ENCODE measurements around the gene RAB1A. TPM values are rescaled to one million over a fixed set of nuclear protein-coding genes. Genes with fewer than 3 reads are reported as not detected.

RAB1A gene
- total and polyA plus RNA-seq, 2 of the 13 experiments (the other 11 are each of a cell fraction or from before 2014, with no cell fraction given), result 206 to 226 TPM

DNA sequence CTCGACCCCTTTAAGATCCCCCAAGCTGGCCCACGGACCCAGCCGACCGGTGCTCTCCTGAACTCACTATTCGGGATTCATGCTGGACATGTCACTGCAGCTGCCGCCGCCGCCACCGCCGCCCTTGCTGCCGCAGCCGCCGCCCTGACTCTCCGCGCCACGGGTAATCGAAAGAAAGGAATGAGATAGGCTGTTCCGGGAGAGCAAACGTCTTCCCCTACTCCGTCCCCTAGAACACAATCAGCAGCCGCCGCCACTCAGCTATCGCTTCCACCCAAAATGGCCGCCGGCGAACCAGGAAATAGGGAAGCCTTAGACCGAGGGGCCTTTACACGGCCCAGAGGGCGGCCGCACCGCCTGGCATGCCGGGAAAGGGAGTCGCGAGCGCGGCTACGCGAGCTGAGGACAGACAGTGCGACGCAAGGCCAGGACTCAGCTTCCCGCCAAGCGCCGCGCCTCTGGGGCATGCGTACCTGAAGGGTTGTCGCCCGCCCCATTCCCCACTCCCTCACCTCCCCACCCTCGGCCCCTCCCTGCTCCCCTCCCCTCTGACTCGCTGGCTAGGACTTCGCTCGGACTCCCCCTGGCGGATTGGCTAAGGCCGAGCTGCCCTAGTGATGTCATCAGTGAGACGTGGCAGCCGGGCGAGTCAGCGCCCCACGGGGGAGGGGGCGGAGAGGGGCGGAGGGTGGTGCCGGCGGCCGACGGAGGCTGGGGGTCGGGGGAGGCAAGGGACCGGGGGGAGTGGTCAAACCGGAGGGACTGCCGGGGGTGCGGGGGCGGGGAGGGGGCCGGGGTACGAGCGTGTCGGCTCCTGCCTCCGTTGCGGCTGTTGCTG is at the start of gene RAB1A (continued):
- TF ChIP-seq, protein P1, sequence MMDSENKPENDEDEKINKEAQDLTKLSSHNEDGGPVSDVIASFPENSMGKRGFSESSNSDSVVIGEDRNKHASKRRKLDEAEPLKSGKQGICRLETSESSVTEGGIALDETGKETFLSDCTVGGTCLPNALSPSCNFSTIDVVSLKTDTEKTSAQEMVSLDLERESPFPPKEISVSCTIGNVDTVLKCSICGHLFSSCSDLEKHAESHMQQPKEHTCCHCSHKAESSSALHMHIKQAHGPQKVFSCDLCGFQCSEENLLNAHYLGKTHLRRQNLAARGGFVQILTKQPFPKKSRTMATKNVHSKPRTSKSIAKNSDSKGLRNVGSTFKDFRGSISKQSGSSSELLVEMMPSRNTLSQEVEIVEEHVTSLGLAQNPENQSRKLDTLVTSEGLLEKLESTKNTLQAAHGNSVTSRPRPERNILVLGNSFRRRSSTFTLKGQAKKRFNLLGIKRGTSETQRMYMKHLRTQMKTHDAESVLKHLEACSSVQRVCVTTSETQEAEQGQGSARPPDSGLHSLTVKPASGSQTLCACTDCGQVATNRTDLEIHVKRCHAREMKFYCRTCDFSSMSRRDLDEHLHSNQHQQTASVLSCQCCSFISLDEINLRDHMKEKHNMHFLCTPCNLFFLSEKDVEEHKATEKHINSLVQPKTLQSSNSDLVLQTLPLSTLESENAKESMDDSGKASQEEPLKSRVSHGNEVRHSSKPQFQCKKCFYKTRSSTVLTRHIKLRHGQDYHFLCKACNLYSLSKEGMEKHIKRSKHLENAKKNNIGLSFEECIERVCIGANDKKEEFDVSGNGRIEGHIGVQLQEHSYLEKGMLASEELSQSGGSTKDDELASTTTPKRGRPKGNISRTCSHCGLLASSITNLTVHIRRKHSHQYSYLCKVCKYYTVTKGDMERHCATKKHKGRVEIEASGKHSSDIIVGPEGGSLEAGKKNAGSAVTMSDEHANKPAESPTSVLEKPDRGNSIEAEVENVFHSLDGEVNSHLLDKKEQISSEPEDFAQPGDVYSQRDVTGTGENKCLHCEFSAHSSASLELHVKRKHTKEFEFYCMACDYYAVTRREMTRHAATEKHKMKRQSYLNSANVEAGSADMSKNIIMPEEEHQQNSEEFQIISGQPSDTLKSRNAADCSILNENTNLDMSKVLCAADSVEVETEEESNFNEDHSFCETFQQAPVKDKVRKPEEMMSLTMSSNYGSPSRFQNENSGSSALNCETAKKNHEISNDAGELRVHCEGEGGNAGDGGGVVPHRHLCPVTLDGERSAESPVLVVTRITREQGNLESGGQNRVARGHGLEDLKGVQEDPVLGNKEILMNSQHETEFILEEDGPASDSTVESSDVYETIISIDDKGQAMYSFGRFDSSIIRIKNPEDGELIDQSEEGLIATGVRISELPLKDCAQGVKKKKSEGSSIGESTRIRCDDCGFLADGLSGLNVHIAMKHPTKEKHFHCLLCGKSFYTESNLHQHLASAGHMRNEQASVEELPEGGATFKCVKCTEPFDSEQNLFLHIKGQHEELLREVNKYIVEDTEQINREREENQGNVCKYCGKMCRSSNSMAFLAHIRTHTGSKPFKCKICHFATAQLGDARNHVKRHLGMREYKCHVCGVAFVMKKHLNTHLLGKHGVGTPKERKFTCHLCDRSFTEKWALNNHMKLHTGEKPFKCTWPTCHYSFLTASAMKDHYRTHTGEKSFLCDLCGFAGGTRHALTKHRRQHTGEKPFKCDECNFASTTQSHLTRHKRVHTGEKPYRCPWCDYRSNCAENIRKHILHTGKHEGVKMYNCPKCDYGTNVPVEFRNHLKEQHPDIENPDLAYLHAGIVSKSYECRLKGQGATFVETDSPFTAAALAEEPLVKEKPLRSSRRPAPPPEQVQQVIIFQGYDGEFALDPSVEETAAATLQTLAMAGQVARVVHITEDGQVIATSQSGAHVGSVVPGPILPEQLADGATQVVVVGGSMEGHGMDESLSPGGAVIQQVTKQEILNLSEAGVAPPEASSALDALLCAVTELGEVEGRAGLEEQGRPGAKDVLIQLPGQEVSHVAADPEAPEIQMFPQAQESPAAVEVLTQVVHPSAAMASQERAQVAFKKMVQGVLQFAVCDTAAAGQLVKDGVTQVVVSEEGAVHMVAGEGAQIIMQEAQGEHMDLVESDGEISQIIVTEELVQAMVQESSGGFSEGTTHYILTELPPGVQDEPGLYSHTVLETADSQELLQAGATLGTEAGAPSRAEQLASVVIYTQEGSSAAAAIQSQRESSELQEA (CRISPR knock-in tag; IDR thresholded peaks at IDR 0.05; ENCODE audit: not compliant biosample characterization), result peak; percentile 48
- TF ChIP-seq KDM4B (CRISPR knock-in tag; IDR thresholded peaks at IDR 0.05) (no peak), SNAI1 (CRISPR knock-in tag; IDR thresholded peaks at IDR 0.05; ENCODE audit: borderline replicate concordance) (0 out of 2 replicates have a peak, but pooled peaks have one; percentile 71), ZNF530 (CRISPR knock-in tag; IDR thresholded peaks at IDR 0.05; ENCODE audit: low read depth) (no peak), ZBTB8A (CRISPR knock-in tag; IDR thresholded peaks at IDR 0.05; ENCODE audit: borderline replicate concordance, low read depth) (no peak; the same call in 1 of the 2 replicates), MED1 (CRISPR knock-in tag; IDR thresholded peaks at IDR 0.05) (no peak), RXRB (CRISPR knock-in tag; IDR thresholded peaks at IDR 0.05; ENCODE audit: borderline replicate concordance) (peak; percentile 61; the same call in 1 of the 2 replicates), TOE1 (CRISPR knock-in tag; IDR thresholded peaks at IDR 0.05) (peak; percentile 72; the same call in 1 of the 2 replicates), NR2F6 (IDR thresholded peaks at IDR 0.05) (no peak), NR2F6 (CRISPR knock-in tag; IDR thresholded peaks at IDR 0.05) (peak; percentile 50; the same call in 1 of the 2 replicates), MIER2 (CRISPR knock-in tag; IDR thresholded peaks at IDR 0.05) (no peak), ZNF143 (CRISPR knock-in tag; IDR thresholded peaks at IDR 0.05) (peak; percentile 99), ZNF788 (CRISPR knock-in tag; IDR thresholded peaks at IDR 0.05; ENCODE audit: borderline replicate concordance) (peak; percentile 89), ZEB1 (IDR thresholded peaks at IDR 0.05; ENCODE audit: insufficient replicate concordance, low read depth) (peak; percentile 33)
- TF ChIP-seq, protein P2, sequence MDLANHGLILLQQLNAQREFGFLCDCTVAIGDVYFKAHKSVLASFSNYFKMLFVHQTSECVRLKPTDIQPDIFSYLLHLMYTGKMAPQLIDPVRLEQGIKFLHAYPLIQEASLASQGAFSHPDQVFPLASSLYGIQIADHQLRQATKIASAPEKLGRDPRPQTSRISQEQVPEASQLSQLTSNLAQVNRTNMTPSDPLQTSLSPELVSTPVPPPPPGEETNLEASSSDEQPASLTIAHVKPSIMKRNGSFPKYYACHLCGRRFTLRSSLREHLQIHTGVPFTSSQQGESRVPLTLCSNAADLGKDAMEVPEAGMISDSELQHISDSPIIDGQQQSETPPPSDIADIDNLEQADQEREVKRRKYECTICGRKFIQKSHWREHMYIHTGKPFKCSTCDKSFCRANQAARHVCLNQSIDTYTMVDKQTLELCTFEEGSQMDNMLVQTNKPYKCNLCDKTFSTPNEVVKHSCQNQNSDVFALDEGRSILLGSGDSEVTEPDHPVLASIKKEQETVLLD (CRISPR knock-in tag; IDR thresholded peaks at IDR 0.05; ENCODE audit: low read depth), result peak; percentile 94
- TF ChIP-seq, protein P3, sequence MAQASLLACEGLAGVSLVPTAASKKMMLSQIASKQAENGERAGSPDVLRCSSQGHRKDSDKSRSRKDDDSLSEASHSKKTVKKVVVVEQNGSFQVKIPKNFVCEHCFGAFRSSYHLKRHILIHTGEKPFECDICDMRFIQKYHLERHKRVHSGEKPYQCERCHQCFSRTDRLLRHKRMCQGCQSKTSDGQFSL (CRISPR knock-in tag; IDR thresholded peaks at IDR 0.05), result no peak
- TF ChIP-seq, protein P4, sequence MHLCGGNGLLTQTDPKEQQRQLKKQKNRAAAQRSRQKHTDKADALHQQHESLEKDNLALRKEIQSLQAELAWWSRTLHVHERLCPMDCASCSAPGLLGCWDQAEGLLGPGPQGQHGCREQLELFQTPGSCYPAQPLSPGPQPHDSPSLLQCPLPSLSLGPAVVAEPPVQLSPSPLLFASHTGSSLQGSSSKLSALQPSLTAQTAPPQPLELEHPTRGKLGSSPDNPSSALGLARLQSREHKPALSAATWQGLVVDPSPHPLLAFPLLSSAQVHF (CRISPR knock-in tag; IDR thresholded peaks at IDR 0.05), result no peak
